ENCODE data around the gene ATP4B.

GRCh38 chr13:113661509-113661908 is 3.5 kb upstream of the ATP4B start:
- TF ChIP-seq CTCF (conservative IDR thresholded peaks at IDR 0.05; ENCODE audit: low read depth, low read length) (no peak), EZH2phosphoT487 (IDR thresholded peaks at IDR 0.05; ENCODE audit: borderline replicate concordance, low read length) (no peak), EZH2 (IDR thresholded peaks at IDR 0.05; ENCODE audit: low read length, unreplicated experiment) (no peak)
